HG03139 (cell line): ENCODE results near the gene MFAP3.

ENCODE experiments used
- ATAC-seq: cut with Tn5 transposase; IDR thresholded peaks from one replicate; pipeline ENCODE4 v1.9.1; 2021; ENCODE audit not compliant: unreplicated experiment

MFAP3 gene

DNA sequence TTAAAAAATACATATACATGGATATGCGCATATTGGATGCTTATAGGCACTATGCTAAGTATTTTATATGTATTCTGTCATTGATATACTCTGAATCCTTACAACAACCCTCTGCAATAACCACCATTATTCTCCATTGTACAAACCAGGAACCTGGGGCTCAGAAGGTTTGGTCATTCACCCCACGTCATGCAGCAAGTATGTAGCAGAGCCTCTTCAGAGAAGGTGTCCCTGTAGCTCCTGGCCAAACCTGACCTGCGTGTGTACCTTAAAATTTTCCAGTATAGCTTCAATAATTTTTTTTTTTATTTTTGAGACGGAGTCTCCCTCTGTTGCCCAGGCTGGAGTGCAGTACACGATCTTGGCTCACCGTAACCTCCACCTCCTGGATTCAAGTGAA is 51.9 kb downstream of the MFAP3 start:
- no peak for ATAC-seq

DNA sequence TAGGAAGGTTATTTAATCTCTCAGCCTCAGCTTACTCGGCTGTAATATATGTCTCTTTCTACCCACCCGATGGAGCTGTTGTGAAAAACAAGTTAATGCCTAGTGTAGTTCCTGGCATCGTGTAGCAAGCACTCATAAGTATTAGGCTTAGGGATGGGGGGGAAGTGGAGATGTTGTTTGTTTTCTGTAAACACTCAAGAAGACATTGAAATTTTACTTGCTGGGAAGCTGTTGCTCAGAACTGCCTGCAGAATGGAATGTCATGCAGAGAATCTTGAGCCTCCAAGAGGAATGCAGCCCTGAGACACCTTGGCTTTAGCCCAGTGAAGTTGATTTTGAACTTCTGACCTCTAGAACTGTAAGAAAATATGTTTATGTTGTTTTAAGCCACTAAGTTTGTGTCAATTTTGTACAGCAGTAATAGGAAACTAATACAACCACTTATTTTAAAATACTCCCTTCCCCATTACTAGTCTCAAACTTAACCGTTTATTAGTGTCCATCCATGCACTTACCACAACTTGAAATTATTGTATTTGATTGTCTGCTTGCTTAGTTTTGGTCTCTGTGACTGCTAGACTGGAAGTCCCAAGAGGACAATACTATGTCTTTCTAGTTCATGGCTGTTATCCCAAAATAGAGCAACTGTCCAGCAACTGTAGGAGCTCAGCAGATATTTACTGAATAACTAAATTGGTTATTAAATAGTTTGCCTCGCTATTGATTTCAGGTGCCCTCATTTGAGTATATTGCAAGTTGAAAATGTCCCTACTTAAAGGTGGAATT is 53.8 kb downstream of the MFAP3 start:
- no peak for ATAC-seq

DNA sequence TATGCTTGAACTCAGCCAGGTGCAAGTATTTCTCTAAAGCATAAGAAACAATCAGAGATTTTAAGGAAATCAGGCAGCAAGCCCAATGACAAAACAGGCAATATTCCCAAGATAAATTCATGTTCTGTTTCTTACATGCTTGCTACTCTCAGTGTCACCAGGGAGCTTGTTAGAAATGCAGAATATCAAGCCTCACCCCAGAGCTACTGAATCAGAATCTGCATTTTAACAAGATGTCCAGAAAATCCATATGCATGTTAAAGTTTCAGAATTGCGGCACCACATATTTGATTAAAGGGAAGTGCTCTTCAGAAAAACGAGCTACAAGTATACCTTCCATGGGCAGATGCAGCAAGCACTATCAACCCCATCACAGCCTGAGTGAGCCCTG is 54.4 kb downstream of the MFAP3 start:
- no peak for ATAC-seq

DNA sequence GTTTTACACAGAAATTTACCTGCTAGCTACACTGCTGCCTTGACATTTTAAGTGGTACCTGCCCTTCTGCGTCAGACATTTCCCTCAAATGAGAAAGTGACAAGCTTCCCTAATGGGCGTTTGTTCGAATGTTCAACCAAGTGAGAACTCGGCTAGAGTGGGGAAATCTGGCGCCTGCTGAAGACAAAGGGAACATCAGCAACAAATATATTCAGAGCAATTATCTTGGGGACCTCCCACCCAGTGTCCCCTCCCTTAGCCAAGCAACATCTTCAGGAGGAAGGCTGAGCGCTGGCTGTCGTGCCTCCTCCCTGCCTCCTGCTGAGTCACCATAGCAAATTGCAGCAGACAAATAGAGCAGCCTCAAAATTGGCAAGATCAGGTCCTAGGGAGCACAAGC is 57.1 kb downstream of the MFAP3 start:
- no peak for ATAC-seq

DNA sequence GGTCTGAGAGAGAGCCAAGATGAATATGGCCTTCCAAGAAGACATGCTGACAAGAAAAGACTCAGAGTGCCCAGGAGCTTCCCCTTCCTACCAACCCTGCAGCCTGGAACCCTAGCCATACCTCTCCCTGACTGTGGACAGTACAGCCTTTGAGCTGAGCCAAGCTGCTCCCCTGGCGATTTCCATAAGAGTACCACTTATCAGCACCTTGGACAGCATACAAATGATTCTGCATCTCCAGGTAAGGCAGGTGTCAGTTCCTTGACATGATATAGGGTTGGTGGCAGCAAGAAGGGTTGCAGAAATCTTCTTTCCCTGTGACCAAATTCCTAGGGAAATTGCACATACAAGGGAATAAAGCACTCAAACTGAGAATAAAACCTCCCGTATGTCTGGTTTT is 58.3 kb downstream of the MFAP3 start:
- no peak for ATAC-seq

DNA sequence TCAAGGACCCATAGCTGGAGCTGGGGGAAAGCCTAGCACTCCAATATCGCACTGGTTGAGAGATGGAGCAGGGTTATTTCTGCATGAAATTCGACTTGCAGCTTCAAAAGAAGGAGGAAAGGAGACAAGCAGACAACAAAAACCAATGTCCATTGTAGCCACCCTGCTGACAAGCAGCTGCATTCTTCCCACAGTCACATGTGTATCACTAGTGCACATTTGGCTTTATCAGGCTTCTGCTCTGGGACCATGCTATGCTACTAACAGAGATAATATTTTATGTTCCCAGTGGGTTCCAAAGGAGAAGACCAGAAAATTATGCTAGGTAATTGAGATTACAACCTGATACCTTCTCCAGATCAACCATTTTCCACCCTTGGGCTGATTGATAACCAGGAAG is 59.7 kb downstream of the MFAP3 start:
- no peak for ATAC-seq

DNA sequence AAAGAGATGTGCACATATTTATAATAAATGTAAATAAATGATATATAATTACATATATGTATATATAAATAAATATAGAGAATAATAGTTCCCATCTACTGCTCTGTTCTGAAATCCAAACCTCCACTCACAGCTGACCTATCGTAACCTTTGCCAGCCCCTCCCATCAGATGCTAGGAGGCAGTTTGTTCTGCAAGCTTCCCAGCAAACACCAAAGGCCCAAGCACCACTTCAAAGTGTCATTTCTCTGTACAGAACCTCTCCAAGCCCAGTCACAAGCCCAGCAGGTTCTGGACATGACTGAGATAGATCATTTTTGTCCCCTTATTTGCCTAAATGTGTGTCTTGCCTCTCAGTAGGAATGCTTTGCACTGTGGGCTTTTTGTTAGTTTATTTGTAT is 62.4 kb downstream of the MFAP3 start:
- no peak for ATAC-seq

DNA sequence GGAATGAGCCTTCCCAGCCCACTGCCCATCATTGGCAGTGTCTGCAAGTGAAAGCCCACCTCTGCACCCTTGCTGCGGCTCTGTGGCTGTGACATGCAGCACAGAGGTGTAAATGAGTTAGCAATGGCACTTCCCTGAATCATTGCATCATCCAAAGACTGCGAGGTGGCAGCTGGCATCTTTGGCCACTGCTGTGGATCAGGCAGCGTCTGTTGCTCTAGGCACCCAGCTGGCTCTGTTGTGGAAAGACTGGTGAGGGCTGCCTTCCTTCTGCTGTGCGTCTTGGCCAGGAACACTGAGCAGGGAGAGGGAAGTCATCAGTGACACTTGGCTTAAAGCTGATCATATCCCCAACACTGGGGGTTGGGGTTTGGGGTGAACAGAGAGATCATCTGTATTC is 64.5 kb downstream of the MFAP3 start:
- no peak for ATAC-seq
